Type B pancreatic cell (in vitro differentiated cells): ENCODE data around the gene UFC1. TPM values are rescaled to one million over a fixed set of nuclear protein-coding genes. Genes with fewer than 3 reads are reported as not detected.

ENCODE experiments used
- DNase-seq: peaks from one replicate; pipeline ENCODE4 v3.0.0; 2021; ENCODE audit warnings: mixed read lengths; ENCODE audit not compliant: unreplicated experiment; ENCODE audit errors: extremely low spot score
- H3K27ac Mint-ChIP-seq: 2 replicates; pipeline ENCODE4 v1.8.0; 2021; ENCODE audit warnings: mild to moderate bottlenecking, mixed read lengths
- H3K27me3 Mint-ChIP-seq: 2 replicates; pipeline ENCODE4 v1.8.0; 2021; ENCODE audit warnings: mixed read lengths
- H3K36me3 Mint-ChIP-seq: 2 replicates; pipeline ENCODE4 v1.8.0; 2021; ENCODE audit warnings: mixed read lengths
- H3K4me1 Mint-ChIP-seq: one replicate; pipeline ENCODE4 v1.8.0; 2021; ENCODE audit warnings: mixed read lengths; ENCODE audit not compliant: unreplicated experiment
- H3K4me3 Mint-ChIP-seq: 2 replicates; pipeline ENCODE4 v1.8.0; 2021; ENCODE audit warnings: mild to moderate bottlenecking, mixed read lengths
- H3K9me3 Mint-ChIP-seq: 2 replicates; pipeline ENCODE4 v1.8.0; 2021; ENCODE audit warnings: mixed read lengths
- CTCF ChIP-seq: fragments of 200-600 bp; sonication (generic); conservative IDR thresholded peaks from 2 replicates; pipeline ENCODE4 v1.5.0; 2021; ENCODE audit warnings: antibody characterized with exemption, mild to moderate bottlenecking
- total RNA-seq: library from RNA; stranded (reverse); gene quantifications from 2 replicates; pipeline ENCODE4 v1.2.1, GENCODE V29; 2021; ENCODE audit warnings: low replicate concordance

The UFC1 gene
- total RNA-seq, 1 donor from 2014 or later: 90.3 TPM

GRCh38 chr1:161130266-161130665 lies 23.5 kb upstream of the UFC1 start:
- no peaks in the 10 kb centered on the region for H3K9me3 Mint-ChIP-seq
- peak overlapping the region; percentile 88 for H3K27ac Mint-ChIP-seq
- no peak for DNase-seq
- H3K27me3 Mint-ChIP-seq: no peaks in the 10 kb centered on the region
- no peak for TF ChIP-seq CTCF
- H3K36me3 Mint-ChIP-seq: peaks cover 29% of the 10 kb centered on the region
- H3K4me3 Mint-ChIP-seq: no peak overlapping the region
- peaks cover 22% of the 10 kb centered on the region for H3K4me1 Mint-ChIP-seq

GRCh38 chr1:161131523-161132409 lies 22.0 kb upstream of the UFC1 start:
- Mint-ChIP-seq H3K27me3 (no peaks in the 10 kb centered on the region), H3K4me3 (no peak overlapping the region), H3K4me1 (peaks cover 22% of the 10 kb centered on the region), H3K27ac (peak overlapping the region; percentile 88), H3K36me3 (peaks cover 20% of the 10 kb centered on the region), H3K9me3 (no peaks in the 10 kb centered on the region)
- no peak for TF ChIP-seq CTCF
- no peak for DNase-seq

GRCh38 chr1:161132410-161133219 lies 21.2 kb upstream of the UFC1 start, which contains the start of gene DEDD:
TSS of gene DEDD (minus strand) at chr1:161132667. CDS start at chr1:161124462, 8,205 bp downstream.
- peaks cover 13% of the 10 kb centered on the region for H3K36me3 Mint-ChIP-seq
- peak; percentile 26 for TF ChIP-seq CTCF
- H3K27me3 Mint-ChIP-seq: no peaks in the 10 kb centered on the region
- peak within 1 kb of the TSS; percentile 88 for H3K27ac Mint-ChIP-seq
- peak; percentile 90 for DNase-seq
- no peaks in the 10 kb centered on the region for H3K9me3 Mint-ChIP-seq
- H3K4me3 Mint-ChIP-seq: no peak within 1 kb of the TSS
- peaks cover 22% of the 10 kb centered on the region for H3K4me1 Mint-ChIP-seq

GRCh38 chr1:161133220-161133740 lies 20.5 kb upstream of the UFC1 start:
- Mint-ChIP-seq H3K36me3 (peaks cover 8% of the 10 kb centered on the region), H3K4me3 (no peak overlapping the region), H3K9me3 (no peaks in the 10 kb centered on the region), H3K4me1 (peaks cover 27% of the 10 kb centered on the region), H3K27me3 (no peaks in the 10 kb centered on the region), H3K27ac (no peak overlapping the region)
- no peak for TF ChIP-seq CTCF
- DNase-seq: no peak

- DNase-seq: no peak
- H3K9me3 Mint-ChIP-seq: no peaks in the 10 kb centered on the region
- TF ChIP-seq CTCF: no peak
- no peaks in the 10 kb centered on the region for H3K36me3 Mint-ChIP-seq
- peak overlapping the region; percentile 34 for H3K27ac Mint-ChIP-seq
- H3K4me3 Mint-ChIP-seq: no peak overlapping the region
- peaks cover 11% of the 10 kb centered on the region for H3K4me1 Mint-ChIP-seq
- no peaks in the 10 kb centered on the region for H3K27me3 Mint-ChIP-seq
These were observed 15.9 kb upstream of the UFC1 start for GRCh38 chr1:161137881-161138280.
